Daoy (cell line): ENCODE results near the gene VWA1. TPM values are rescaled to one million over a fixed set of nuclear protein-coding genes. Genes with fewer than 3 reads are reported as not detected.
"Not testable (repeated sequence)": the region's sequence is repeated elsewhere in the genome, so short reads cannot be mapped to it uniquely, and the experiment has no call there.

ENCODE experiments used
- DNase-seq: peaks from one replicate; pipeline ENCODE4 v3.0.0-alpha.2; 2015; ENCODE audit warnings: low read depth
- total RNA-seq: library from RNA; depleted of rRNA; stranded (reverse); fragments of >200 nt; shearing (Covaris generic); gene quantifications from 2 replicates; pipeline ENCODE4 v1.2.3, GENCODE V29; 2014

Gene VWA1
- total RNA-seq, 1 experiment from 2014 or later, result 2.2 TPM

GRCh38 chr1:1403653-1404052 is 31.8 kb upstream of the VWA1 start:
- no peak for DNase-seq

- no peak for DNase-seq
These were observed 29.2 kb upstream of the VWA1 start for GRCh38 chr1:1406101-1406820.

GRCh38 chr1:1406821-1407635 is 28.5 kb upstream of the VWA1 start, which contains the start of gene MRPL20:
MRPL20 (minus strand) TSS chr1:1407293; CDS start chr1:1407217, 76 bp downstream.
- DNase-seq, result peak; percentile 96

- DNase-seq, result no peak
These were observed 27.7 kb upstream of the VWA1 start for GRCh38 chr1:1407636-1408318.

GRCh38 chr1:1410238-1410637 is 25.3 kb upstream of the VWA1 start:
- DNase-seq, result not testable (repeated sequence)

GRCh38 chr1:1411626-1412025 is 23.9 kb upstream of the VWA1 start:
- no peak for DNase-seq

GRCh38 chr1:1412311-1412902 is 23.1 kb upstream of the VWA1 start:
- not testable (repeated sequence) for DNase-seq

- DNase-seq, result no peak
These were observed 19.7 kb upstream of the VWA1 start for GRCh38 chr1:1415751-1416150.

GRCh38 chr1:1417396-1417795 is 18.1 kb upstream of the VWA1 start:
- DNase-seq, result not testable (repeated sequence)

GRCh38 chr1:1417825-1418463 is 17.5 kb upstream of the VWA1 start:
- not testable (repeated sequence) for DNase-seq

GRCh38 chr1:1418464-1419362 is 16.8 kb upstream of the VWA1 start:
- no peak for DNase-seq

GRCh38 chr1:1419363-1419812 is 16.1 kb upstream of the VWA1 start:
- DNase-seq, result no peak

- peak; percentile 29 for DNase-seq
These were observed 15.5 kb upstream of the VWA1 start for GRCh38 chr1:1419813-1420653.

- DNase-seq, result no peak
These were observed 14.8 kb upstream of the VWA1 start for GRCh38 chr1:1420654-1421141.

GRCh38 chr1:1421147-1421906 is 14.2 kb upstream of the VWA1 start, which contains the start of gene ANKRD65:
ANKRD65 (minus strand) TSS chr1:1421276; CDS start chr1:1421005, 271 bp downstream.
- peak; percentile 12 for DNase-seq

GRCh38 chr1:1421907-1422464 is 13.5 kb upstream of the VWA1 start:
- DNase-seq, result peak; percentile 2

- DNase-seq, result peak; percentile 79
These were observed 12.8 kb upstream of the VWA1 start for GRCh38 chr1:1422465-1423244.
